Astrocyte of the spinal cord (primary cell): Measurements from ENCODE around the gene FBXO4.

Source experiments
- DNase-seq: peaks from one replicate; pipeline ENCODE4 v3.0.0; 2011; ENCODE audit warnings: low read depth, low spot score
- H3K4me3 ChIP-seq: 2 replicates; pipeline ENCODE4 v1.5.1; 2011; ENCODE audit warnings: low read depth, mild to moderate bottlenecking, low read length, moderate library complexity
- in situ Hi-C: cut with HindIII; loops from 2 replicates; pipeline ENCODE4 v1.10.0; 2017; ENCODE audit warnings: low sequenced_read_pairs
- TF ChIP-seq, protein P1 (sequence below): IDR thresholded peaks from 2 replicates; pipeline ENCODE4 v1.5.1; 2012; ENCODE audit warnings: low read depth, mild to moderate bottlenecking, low read length, inconsistent platforms

FBXO4 gene

DNA sequence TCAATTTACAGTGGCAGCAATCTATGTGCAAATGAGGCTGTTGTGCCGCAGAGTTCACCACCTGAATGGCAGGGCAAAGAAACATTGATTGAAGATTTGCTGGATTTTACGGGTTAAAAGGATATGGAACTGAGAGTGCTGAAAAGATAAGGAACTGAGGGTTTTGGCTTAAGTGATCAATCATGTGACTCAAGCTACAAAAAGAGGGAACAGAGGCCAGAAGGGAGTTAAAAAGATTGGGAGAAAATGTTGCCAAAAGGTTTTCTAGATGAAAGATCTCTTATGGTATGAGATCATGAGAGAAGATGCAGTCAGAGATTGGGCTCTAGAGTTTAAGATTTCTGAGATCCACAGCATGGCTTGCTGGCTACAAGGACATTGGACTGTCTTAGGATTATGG is 28.9 kb upstream of the FBXO4 start:
- in situ Hi-C loops, result no loop called here
- TF ChIP-seq, protein P1, sequence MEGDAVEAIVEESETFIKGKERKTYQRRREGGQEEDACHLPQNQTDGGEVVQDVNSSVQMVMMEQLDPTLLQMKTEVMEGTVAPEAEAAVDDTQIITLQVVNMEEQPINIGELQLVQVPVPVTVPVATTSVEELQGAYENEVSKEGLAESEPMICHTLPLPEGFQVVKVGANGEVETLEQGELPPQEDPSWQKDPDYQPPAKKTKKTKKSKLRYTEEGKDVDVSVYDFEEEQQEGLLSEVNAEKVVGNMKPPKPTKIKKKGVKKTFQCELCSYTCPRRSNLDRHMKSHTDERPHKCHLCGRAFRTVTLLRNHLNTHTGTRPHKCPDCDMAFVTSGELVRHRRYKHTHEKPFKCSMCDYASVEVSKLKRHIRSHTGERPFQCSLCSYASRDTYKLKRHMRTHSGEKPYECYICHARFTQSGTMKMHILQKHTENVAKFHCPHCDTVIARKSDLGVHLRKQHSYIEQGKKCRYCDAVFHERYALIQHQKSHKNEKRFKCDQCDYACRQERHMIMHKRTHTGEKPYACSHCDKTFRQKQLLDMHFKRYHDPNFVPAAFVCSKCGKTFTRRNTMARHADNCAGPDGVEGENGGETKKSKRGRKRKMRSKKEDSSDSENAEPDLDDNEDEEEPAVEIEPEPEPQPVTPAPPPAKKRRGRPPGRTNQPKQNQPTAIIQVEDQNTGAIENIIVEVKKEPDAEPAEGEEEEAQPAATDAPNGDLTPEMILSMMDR, result no peak
- no peak for DNase-seq
- H3K4me3 ChIP-seq, result no peak overlapping the region

DNA sequence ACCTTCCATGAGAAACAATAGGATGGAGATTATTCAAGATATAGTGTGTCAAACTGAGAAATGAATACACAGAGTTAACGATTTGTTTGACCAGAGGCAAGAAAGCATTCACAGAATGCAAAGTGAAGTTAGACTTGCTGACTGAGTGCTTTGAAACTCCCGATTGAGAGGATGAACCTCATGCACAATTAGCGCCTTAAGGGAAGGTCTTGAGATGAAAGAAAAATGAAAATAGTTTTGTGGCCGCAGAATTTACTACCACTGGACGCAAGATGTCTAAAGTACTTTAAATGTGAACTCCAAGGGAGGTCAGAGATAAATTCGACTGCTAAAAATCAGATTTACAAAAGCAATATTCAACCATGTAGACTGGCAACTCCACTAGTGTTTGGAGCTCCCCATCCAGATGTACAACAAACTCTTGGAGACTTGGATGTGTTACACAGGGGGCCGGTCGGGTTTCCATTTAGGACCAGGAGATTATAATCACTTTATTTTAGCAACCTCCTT is 21.6 kb upstream of the FBXO4 start:
- H3K4me3 ChIP-seq, result peak overlapping the region; percentile 98
- TF ChIP-seq, protein P1, result no peak
- DNase-seq, result no peak
- in situ Hi-C loops, result no loop called here

DNA sequence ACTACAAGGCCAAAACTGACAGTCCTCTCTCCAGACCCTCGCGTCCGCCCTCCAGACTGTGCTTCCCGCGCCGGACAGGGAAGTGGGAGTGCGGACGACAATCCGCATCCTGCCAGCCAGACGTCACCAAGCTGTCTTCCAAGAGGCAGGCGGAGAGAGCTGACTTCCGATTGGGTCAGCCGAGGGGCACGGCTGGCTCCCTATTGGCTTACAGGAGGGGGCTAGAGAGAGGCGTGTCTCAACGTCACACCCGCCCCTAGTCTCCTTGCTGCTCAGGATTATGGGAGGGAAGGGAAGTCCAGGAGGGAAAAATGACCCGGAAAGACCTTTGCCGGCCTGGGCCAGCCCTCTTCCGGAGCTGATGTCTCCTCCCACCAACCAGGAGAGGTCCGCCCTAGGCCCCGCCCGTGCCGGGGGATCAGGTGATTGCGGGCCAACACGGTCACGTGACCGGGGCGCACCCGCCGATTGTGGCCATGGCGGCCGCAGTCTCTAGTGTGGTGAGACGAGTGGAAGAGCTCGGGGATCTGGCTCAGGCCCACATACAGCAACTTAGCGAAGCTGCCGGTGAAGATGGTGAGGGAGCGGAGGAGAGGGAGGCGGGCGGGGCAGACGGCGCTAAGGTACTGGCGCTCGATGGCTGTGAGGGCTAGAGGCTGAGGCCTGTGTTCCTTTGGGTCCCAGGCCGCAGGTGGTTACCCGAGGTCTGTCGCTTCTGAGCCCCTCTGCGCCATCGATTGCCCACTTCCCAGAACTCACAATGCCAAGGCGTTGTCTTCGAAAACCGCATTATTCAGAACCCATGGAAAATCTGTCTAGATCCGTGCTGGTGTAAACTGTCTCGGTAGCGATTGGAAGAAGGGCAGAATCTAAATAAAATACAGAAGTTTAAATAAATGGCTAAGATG is 20.9 kb upstream of the FBXO4 start, which contains the start of gene RIMOC1:
TSS of gene RIMOC1 (plus strand) at position 453 of the 908 bp plus-strand sequence. CDS start at position 477, 24 bp downstream.
- in situ Hi-C loops, result no loop called here
- H3K4me3 ChIP-seq, result peak within 1 kb of the TSS; percentile 98
- TF ChIP-seq, protein P1, result no peak
- peak; percentile 100 for DNase-seq

DNA sequence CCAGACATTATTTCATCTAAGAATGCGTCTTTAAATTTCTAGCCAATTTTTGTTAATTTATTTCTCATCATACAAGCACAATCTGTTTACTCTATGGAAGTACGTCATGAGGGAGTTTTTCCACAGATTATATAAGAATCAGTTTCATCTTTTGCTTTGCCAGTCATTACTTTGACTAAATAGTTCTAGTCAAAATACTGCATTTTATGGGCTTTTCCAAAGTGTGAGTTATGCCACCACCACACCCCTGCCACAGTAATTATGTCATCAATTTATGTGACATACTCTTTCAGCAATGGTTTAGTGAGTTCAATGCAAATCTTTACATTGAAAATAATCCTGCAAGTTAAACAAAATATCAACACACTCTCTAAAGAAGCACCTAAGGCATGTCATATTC is 18.9 kb upstream of the FBXO4 start:
- no peak for DNase-seq
- in situ Hi-C loops, result no loop called here
- TF ChIP-seq, protein P1, result no peak
- H3K4me3 ChIP-seq, result no peak overlapping the region

DNA sequence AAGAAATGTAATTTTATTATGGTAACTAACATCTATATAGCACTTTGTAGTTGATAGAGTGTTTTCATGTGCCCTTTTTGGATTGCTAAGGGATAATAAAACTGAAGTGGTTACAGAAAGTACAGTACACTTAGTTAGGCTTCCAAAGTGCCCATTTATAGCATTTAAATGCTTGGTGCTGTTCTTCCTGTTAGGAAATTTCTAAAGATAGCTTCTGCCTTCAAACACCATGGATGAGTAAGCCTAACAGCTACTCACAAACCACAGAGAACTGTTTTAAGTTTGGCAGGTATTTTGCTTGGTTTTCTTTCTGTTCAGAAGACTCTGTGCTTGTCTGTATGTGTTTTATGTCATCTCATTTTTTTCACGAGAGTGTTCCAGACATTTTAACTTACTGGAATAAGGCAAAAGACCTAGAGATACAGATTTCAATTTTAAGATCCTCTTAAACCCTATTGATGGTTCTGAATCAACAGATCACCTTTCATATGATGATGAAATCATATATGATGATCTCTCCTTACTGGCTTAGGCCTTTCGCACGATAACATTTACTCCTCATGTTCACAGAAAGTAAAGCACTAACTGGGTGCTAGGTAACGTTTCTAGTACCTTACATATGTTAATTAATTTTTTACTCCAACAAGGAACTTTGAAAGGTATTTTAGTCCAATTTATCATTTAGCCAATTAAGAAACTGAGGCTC is 16.6 kb upstream of the FBXO4 start:
- TF ChIP-seq, protein P1, result no peak
- in situ Hi-C loops, result no loop called here
- no peak overlapping the region for H3K4me3 ChIP-seq
- peak; percentile 77 for DNase-seq

DNA sequence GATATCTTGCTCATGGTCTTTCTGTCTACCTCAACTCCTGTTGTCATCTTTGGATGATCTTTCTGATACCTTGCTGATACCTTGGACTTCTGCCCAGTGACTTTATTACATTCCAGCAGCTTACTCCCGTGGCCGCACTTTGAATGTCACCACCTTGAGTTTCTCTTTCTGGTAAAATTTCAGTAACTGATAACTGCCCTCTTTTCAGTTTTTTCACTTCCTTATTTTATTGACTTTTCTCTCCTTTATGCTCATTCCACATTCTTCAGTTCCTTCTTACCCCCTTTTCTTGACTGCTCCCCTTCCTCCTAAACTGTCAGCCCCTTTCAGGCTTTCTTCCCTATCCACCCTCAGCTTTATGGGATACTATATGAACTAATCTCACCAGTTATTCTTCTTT is 7.0 kb upstream of the FBXO4 start:
- in situ Hi-C loops, result no loop called here
- TF ChIP-seq, protein P1, result no peak
- H3K4me3 ChIP-seq, result no peak overlapping the region
- DNase-seq, result no peak
